AG04449 (cell line): ENCODE data around the gene CHD5.

Experiments
- CTCF ChIA-PET: fragments of 350-600 bp; formaldehyde crosslinking; extraction: SDS; loops from one replicate; lab custom pipeline; 2021; ENCODE audit warnings: antibody characterized with exemption; lab: Yijun Ruan, JAX
- POLR2A ChIA-PET: fragments of 400-600, 350-600 bp; formaldehyde crosslinking; extraction: SDS; loops from one replicate; lab custom pipeline; 2020; ENCODE audit warnings: antibody characterized with exemption, inconsistent platforms; lab: Yijun Ruan, JAX
- DNase-seq: peaks from one replicate; pipeline ENCODE4 v3.0.0-alpha.2; 2010; ENCODE audit warnings: low read depth, low spot score
- H3K4me3 ChIP-seq: 2 replicates; pipeline ENCODE4 v1.5.1; 2011; ENCODE audit warnings: low read depth, mild to moderate bottlenecking, control low read depth, low read length
- TF ChIP-seq, protein P1 (sequence below): IDR thresholded peaks from one replicate; pipeline ENCODE4 v1.5.1; 2011; ENCODE audit warnings: mild to moderate bottlenecking, moderate library complexity, low read length, control low read depth, inconsistent platforms; ENCODE audit not compliant: insufficient read depth; ENCODE audit errors: missing control alignments

CHD5 gene

DNA sequence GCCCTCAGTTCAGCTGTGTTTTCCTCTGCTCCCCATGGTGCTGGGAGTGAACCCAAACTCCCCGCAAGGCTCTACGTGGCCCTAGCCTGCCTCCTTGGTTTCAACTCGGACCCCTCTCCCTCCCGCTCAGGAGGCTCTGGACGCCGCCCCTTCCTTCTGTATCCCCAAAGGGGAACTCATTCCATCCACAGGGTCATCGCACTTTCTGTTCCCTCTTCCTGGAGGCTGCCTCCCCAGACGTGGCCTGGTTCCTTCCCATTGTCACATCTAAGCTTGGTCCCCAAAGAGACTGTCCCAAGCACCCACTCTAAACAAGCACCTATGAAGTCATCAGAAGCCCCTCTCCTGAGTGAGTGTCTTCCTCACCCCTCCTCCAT is 123.6 kb downstream of the CHD5 start:
- TF ChIP-seq, protein P1, sequence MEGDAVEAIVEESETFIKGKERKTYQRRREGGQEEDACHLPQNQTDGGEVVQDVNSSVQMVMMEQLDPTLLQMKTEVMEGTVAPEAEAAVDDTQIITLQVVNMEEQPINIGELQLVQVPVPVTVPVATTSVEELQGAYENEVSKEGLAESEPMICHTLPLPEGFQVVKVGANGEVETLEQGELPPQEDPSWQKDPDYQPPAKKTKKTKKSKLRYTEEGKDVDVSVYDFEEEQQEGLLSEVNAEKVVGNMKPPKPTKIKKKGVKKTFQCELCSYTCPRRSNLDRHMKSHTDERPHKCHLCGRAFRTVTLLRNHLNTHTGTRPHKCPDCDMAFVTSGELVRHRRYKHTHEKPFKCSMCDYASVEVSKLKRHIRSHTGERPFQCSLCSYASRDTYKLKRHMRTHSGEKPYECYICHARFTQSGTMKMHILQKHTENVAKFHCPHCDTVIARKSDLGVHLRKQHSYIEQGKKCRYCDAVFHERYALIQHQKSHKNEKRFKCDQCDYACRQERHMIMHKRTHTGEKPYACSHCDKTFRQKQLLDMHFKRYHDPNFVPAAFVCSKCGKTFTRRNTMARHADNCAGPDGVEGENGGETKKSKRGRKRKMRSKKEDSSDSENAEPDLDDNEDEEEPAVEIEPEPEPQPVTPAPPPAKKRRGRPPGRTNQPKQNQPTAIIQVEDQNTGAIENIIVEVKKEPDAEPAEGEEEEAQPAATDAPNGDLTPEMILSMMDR: no peak
- H3K4me3 ChIP-seq: no peak overlapping the region
- ChIA-PET POLR2A (no interaction called here), CTCF (interaction anchor here (1.0 to 1.1 kb wide), 2 partner anchors 12 to 188 kb away, joined by 3 read pairs; no protein-coding TSS in a partner anchor)
- no peak for DNase-seq

DNA sequence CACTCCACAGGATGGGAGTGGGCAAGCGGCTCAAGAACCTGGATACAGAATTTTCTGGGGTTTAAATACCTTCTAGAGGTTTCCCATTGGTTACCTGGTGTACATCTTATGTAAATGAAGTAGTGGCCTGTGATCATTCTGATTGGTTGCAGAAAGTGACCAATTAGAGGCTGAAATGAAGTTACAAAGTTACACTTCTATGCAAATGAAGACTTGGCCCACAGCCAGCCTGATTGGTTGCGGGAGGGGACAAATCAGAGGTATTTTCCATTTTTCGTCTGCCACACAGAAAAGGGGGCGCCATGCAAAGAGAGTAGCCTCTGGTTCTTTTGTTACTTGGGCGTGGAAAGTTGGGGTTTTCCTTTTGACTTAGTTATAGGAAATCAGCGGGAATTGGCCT is 125.5 kb downstream of the CHD5 start:
- ChIA-PET CTCF (interaction anchor here (6.1 kb wide), 1 partner anchor 191 kb away, joined by 90 read pairs; the partner anchor contains the start of gene HES3), POLR2A (no interaction called here)
- TF ChIP-seq, protein P1: no peak
- DNase-seq: no peak
- H3K4me3 ChIP-seq: no peak overlapping the region

- CTCF ChIA-PET: interaction anchor here (0.7 to 6.1 kb wide), 14 partner anchors 8 to 291 kb away, joined by 3 to 90 read pairs (median 4); partner anchors contain the start of gene HES3
- no peak overlapping the region for H3K4me3 ChIP-seq
- DNase-seq: no peak
- TF ChIP-seq, protein P1: no peak
- POLR2A ChIA-PET: interaction anchor here (0.6 kb wide), 1 partner anchor 1139 kb away, joined by 3 read pairs; no protein-coding TSS in a partner anchor
Observed at GRCh38 chr1:6053206-6053546, 126.9 kb downstream of the CHD5 start.

GRCh38 chr1:6052543-6053205 is 127.4 kb downstream of the CHD5 start:
- ChIA-PET POLR2A (interaction anchor here (0.6 kb wide), 1 partner anchor 1139 kb away, joined by 3 read pairs; no protein-coding TSS in a partner anchor), CTCF (interaction anchor here (0.7 to 6.1 kb wide), 15 partner anchors 8 to 291 kb away, joined by 3 to 90 read pairs (median 4); partner anchors contain the start of gene HES3)
- TF ChIP-seq, protein P1: peak; percentile 42
- no peak overlapping the region for H3K4me3 ChIP-seq
- DNase-seq: no peak
